Embryonic facial prominence (tissue), 1 donor: ENCODE results near the gene ZNF264.
"Not testable (repeated sequence)": the region's sequence is repeated elsewhere in the genome, so short reads cannot be mapped to it uniquely, and the experiment has no call there.

Source experiments
- DNase-seq: peaks from one replicate; pipeline ENCODE4 v3.0.0-alpha.2; 2016; ENCODE audit errors: extremely low spot score

Gene ZNF264

DNA sequence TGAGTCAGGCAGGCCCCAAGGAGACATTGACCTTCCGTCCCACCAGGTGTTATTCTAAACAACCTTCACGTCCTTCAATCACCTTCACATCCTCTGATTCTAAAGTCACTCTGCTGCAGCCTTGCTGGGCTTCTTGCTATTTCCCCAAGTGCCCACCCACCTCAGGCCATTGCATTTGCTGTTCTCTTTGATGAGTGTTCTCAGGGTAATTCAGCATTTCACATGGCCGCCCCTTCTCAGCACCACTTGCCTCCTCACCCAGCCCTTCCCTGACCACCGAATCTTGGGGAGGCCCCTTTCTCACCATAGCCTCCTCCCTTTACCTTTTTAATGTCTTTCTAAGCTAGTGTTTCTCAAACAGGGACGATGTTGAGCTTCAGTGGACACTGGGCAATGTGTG lies 53.8 kb downstream of the ZNF264 start:
- DNase-seq = no peak

DNA sequence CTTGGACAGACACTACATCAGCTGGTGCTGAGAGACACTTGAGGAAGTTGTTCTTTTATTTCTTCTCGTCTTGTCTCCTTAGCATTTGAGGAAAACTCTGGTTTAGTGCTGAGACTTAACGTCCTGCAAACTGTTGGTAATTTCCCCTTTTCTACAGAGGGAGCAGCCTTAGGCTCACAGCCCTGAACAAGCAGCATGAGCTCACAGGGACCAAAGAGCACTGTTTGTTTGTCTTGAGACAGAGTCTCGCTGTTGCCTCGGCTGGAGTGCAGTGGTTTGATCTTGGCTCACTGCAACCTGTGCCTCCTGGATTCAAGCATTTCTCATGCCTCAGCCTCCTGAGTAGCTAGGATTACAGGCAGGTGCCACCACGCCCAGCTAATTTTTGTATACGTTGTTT lies 54.7 kb downstream of the ZNF264 start:
- DNase-seq = no peak

DNA sequence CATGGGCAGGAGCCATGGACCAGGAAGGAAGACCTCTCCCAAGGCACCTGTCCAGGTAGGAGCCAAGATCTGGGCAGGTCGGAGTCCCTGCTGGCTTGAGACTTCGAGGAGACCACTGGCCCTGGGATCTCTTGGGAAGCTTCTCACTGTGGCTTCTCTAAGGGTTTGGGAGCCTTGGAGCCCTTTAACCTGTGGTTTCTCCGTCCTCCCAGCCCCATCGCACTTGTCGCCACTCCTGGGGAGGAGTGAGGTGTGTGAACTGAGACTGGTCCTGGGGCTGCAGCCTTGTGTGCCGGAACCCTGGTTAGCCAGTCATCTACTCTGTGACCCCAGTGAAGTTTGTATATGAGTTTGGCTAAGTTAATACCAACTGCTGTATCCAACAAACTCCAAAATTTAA lies 57.3 kb downstream of the ZNF264 start:
- DNase-seq = no peak

DNA sequence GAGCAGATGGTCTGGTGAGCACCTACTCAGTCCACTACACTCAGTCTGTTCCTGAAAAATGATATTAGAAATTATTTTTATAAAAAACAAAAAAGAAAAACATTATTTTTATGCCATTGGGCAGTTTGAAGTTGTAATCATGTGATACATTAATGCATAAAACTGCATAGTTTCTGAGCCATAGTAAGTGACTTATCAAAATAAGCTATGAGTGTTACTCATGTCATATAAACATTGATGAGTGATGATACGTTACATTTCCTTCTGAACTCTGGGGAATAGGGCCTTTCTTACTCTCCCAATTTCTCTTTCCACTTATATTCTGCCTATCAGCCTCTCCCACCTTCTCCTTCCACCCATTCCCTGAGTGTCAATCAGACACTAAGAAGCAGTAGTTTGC lies 58.0 kb downstream of the ZNF264 start:
- no peak for DNase-seq

DNA sequence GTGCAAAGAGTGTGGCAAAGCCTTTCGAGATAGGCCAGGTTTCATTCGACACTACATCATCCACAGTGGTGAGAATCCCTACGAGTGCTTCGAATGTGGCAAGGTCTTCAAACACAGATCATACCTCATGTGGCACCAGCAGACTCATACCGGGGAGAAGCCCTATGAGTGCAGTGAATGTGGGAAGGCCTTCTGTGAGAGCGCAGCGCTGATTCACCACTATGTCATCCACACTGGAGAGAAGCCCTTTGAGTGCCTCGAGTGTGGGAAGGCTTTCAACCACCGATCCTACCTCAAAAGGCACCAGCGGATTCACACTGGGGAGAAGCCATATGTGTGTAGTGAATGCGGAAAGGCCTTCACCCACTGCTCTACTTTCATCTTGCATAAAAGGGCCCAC lies 62.5 kb downstream of the ZNF264 start:
- not testable (repeated sequence) for DNase-seq

DNA sequence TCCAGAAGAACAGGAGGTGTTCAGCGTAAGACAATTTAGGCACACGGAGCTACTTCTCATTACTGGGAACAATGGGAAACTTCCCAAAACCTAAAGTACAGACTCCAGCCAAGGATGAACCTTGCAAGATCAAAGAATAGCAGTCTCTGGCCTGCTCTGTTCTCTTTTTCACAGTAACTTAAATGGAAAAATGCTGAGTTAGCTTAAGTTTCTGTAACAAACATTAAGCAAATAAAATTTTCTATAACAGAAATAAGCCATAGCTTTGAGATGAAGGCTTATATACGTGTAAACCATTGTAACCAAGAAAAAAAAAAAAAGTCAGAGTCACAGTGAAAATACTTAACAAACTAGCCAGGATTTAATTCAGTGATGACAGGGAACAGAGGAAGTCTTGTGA lies 70.7 kb downstream of the ZNF264 start:
- no peak for DNase-seq

DNA sequence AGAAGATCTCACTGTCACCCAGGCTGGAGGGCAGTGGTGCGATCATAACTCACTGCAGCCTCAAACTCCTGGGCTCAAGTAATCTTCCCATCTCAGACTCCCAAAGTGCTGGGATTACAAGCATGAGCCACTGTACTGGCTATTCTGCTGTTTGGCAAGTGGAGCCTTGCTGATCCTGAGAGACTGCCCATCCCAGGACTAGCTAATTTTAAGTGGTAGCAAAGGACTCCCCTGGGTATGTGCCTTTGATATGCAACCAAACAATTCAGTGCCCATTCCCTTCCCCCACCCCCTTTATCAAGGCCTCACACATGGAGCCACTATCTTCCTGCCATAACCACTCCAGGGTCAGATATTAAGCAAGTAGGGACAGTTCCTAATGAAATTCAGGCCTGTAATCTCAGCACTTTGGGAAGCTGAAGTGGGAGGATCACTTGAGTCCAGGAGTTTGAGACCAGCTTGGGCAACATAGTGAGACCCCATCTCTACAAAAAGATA lies 72.0 kb downstream of the ZNF264 start:
- no peak for DNase-seq

DNA sequence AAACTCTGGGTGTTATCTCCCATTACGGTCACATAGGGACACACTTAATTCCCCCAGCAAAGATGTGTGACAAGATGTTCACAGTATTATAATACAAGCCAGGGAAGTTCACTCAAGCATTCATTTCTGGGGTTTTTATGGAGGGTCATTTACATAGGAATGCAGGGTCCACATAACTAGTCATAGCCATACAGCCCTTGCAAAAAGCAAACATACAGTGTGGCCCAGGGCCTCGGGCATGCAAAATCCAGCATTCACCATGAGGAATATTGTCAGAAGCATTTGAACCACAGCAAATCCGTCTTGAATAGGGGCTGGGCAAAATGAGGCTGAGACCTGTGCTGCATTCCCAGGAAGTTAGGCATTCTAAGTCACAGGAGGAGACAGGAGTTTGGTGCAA lies 76.0 kb downstream of the ZNF264 start:
- DNase-seq = no peak

DNA sequence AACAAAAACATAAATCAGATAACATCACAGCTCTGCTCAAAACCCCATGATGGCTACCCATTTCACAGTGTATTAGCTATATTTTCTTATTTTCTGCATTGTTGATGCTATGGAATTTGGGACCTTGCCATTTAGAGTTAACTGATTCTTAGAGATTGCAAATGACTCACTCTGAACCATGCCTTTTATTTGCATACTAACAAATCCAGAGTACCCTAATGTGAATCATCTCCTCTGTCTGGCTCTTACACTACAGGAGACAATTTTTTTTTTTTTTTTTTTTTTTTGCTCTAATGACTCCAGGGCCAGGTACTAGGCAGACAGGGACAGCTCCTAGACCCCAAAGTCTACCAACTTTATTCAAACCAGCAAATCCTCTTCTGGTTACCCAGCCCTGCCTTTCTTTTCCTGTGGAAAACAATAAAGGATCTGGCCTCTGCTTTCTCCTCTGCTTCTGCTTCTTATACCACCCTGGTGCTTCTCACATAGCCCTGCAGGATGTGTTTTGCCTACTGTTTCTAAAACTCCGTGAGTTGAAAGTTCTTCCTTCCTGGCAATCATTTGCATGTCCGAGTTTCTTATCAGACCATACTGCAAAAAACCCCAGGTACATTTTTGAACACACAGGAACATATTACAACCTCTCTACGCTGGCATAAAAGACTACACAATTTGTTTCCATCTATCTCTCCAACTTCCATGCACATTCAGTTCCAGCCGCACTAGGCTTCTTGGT lies 78.4 kb downstream of the ZNF264 start:
- DNase-seq = no peak

DNA sequence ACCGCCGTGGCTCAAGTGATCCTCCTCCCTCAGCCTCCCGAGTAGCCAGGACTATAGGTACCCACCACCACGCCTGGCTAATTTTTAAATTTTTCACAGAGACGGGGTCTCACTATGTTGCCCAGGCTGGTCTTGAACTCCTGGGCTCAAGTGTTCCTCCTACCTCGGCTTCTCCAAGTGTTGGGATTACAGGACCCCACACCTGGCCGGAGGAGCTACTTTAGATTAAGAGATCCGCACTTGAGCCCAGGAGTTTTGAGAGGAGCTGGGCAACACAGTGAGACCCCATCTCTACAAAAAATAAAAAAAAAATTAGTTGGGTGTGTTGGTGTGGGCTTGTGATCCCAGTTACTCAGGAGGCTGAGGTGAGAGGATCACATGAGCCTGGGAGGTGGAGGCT lies 80.0 kb downstream of the ZNF264 start:
- no peak for DNase-seq
